Measurements from ENCODE around the gene OSBPL7.

DNA sequence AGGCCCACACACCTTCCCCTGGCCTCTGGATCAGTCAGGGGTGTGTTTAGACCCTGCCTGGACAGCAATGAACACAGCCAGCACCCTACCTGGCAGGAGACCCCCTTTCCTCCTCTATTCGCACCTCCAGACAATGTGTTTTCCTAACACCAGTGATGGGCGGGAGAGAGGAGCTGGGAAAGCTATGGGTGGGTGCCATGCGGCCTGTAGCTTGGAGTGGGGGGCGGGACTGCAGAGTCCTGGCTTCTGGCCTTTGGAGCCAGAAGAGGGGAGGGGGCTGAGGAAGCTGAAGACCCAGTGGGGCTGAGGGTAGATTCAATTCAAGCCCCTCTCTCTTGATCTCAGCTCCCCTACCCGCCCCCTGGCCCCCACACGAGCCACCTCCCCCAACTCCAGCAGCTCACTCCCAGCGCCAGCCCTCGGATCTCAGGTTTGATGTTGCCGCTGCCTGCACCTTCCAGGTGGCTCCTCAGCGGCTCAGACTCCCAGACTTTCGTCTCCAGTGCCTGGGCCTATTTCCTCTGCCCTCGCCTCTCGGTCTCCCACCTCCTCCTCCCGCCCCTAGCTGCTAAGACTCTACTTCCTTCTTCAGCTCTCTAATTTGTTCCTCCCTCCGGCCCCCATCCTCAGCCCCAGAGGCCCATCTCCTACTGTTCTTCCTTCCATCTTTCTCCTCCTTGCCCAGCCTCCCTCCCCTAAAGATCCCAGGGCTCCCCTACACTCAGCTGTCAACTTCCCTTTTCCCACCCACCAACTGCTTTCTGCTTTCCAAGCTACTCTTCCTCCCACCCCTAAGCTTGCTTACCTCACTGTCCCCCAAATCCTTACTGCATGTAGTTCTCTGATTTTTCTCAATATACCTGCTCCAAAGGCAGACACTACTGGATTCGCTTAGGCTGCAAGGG lies 36.2 kb upstream of the OSBPL7 start:
- TF ChIP-seq, protein P1, sequence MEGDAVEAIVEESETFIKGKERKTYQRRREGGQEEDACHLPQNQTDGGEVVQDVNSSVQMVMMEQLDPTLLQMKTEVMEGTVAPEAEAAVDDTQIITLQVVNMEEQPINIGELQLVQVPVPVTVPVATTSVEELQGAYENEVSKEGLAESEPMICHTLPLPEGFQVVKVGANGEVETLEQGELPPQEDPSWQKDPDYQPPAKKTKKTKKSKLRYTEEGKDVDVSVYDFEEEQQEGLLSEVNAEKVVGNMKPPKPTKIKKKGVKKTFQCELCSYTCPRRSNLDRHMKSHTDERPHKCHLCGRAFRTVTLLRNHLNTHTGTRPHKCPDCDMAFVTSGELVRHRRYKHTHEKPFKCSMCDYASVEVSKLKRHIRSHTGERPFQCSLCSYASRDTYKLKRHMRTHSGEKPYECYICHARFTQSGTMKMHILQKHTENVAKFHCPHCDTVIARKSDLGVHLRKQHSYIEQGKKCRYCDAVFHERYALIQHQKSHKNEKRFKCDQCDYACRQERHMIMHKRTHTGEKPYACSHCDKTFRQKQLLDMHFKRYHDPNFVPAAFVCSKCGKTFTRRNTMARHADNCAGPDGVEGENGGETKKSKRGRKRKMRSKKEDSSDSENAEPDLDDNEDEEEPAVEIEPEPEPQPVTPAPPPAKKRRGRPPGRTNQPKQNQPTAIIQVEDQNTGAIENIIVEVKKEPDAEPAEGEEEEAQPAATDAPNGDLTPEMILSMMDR (IDR thresholded peaks at IDR 0.05) = no peak
- TF ChIP-seq EZH2phosphoT487 (IDR thresholded peaks at IDR 0.05) (no peak), EZH2 (IDR thresholded peaks at IDR 0.05) (no peak)

All from neural progenitor cell (in vitro differentiated cells).